ENCODE results near the gene CIPC.

The CIPC gene

DNA sequence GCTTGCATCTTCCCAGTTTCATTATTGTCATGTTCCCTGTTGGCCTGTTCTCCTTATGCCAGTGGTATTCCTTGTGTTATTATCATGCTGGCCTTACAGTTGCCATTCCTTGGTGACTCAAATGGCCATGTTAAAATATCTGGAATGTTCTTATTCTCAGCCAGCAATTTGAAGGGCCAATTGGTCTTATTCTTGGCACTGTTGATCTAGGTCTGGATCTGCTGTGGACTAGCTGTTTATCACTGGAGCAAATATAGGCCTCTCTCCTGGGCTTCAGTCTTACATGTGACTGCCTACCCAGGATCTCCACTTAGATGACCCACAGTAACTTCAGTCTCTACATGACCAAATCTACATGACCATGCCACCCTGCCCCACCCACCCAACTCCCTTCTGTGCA lies 5.4 kb downstream of the CIPC start:
- no peak overlapping the region for H3K4ac ChIP-seq (ENCODE audit: low read depth in 1 of 2, low read length in 2 of 2)
- peaks cover 28% of the 10 kb centered on the region for H3K79me1 ChIP-seq (replicated peaks; ENCODE audit: low read length, poor library complexity, severe bottlenecking)
- H3K9ac ChIP-seq (ENCODE audit: low read length): no peak overlapping the region
- no peaks in the 10 kb centered on the region for H3K9me3 ChIP-seq (ENCODE audit: control insufficient read depth, low read length)
- H3K4me3 ChIP-seq (ENCODE audit: insufficient read depth in 1 of 2, low read depth in 1 of 2, low read length in 2 of 2): no peak overlapping the region
- no peak overlapping the region for H2AK5ac ChIP-seq (ENCODE audit: low read length, severe bottlenecking)
- H3K27me3 ChIP-seq (ENCODE audit: control insufficient read depth in 1 of 2, insufficient read depth in 1 of 2, low read length in 2 of 2): no peaks in the 10 kb centered on the region
- H3K18ac ChIP-seq (ENCODE audit: low read depth in 1 of 2, low read length in 2 of 2): no peak overlapping the region
- H3K27ac ChIP-seq (ENCODE audit: low read length, poor library complexity, severe bottlenecking): no peak overlapping the region
- peaks cover 0 to 29% of the 10 kb centered on the region in 2 experiments for H3K36me3 ChIP-seq (ENCODE audit: control insufficient read depth in 1 of 2, insufficient read depth in 2 of 2, low read depth in 1 of 2, low read length in 2 of 2)
- no peak overlapping the region for H2AFZ ChIP-seq (ENCODE audit: low read depth, low read length)
- no peak overlapping the region for H3K4me2 ChIP-seq (ENCODE audit: low read length, poor library complexity, severe bottlenecking)
- H3K14ac ChIP-seq (ENCODE audit: low read length in 2 of 2): no peak overlapping the region
- no peak overlapping the region for H2BK12ac ChIP-seq (ENCODE audit: low read length in 2 of 2)
- H3K4me1 ChIP-seq (ENCODE audit: control insufficient read depth, insufficient read depth, low read depth, low read length): peaks cover 5% of the 10 kb centered on the region
- H2BK120ac ChIP-seq (ENCODE audit: low read depth, low read length): no peak overlapping the region
- DNase-seq: no peak
- H3K23ac ChIP-seq (ENCODE audit: low read length in 2 of 2): no peak overlapping the region
- H4K91ac ChIP-seq (ENCODE audit: low read length): no peak overlapping the region
- H4K8ac ChIP-seq (ENCODE audit: low read length): no peak overlapping the region
- no peak overlapping the region for H2BK15ac ChIP-seq (ENCODE audit: low read depth, poor library complexity, severe bottlenecking)
- no peak overlapping the region for H2BK5ac ChIP-seq (ENCODE audit: low read depth, low read length, poor library complexity, severe bottlenecking)

DNA sequence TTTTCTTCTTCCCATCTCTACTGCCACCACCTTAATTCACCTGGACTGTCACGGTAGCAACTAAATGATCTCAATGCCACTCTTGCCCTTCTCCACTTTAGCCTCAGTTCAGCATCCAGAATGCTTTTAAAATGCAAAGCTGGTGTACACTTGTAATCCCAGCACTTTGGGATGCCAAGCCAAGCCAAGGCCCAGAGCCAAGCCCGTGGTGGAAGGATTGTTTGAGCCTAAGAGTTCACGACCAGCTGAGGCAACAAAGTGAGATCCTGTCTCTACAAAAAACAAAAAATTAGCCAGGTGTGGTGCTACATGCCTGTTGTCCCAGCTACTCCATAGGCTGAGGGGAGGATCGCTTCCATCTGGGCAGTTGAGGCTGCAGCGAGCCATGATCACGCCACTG lies 5.9 kb downstream of the CIPC start:
- H3K4me2 ChIP-seq (ENCODE audit: low read length, poor library complexity, severe bottlenecking): no peak overlapping the region
- H3K4me3 ChIP-seq (ENCODE audit: insufficient read depth in 1 of 2, low read depth in 1 of 2, low read length in 2 of 2): no peak overlapping the region
- H2BK120ac ChIP-seq (ENCODE audit: low read depth, low read length): no peak overlapping the region
- H3K36me3 ChIP-seq (ENCODE audit: control insufficient read depth in 1 of 2, insufficient read depth in 2 of 2, low read depth in 1 of 2, low read length in 2 of 2): peaks cover 0 to 31% of the 10 kb centered on the region in 2 experiments
- H3K4me1 ChIP-seq (ENCODE audit: control insufficient read depth, insufficient read depth, low read depth, low read length): peaks cover 1% of the 10 kb centered on the region
- H3K9ac ChIP-seq (ENCODE audit: low read length): no peak overlapping the region
- H3K4ac ChIP-seq (ENCODE audit: low read depth in 1 of 2, low read length in 2 of 2): no peak overlapping the region
- no peak overlapping the region for H2AFZ ChIP-seq (ENCODE audit: low read depth, low read length)
- peaks cover 26% of the 10 kb centered on the region for H3K79me1 ChIP-seq (replicated peaks; ENCODE audit: low read length, poor library complexity, severe bottlenecking)
- no peak overlapping the region for H4K91ac ChIP-seq (ENCODE audit: low read length)
- H3K27me3 ChIP-seq (ENCODE audit: control insufficient read depth in 1 of 2, insufficient read depth in 1 of 2, low read length in 2 of 2): no peaks in the 10 kb centered on the region
- over 99% methylated on average over 6 of the region's 6 CpGs for WGBS
- no peak overlapping the region for H2BK5ac ChIP-seq (ENCODE audit: low read depth, low read length, poor library complexity, severe bottlenecking)
- no peak overlapping the region for H3K27ac ChIP-seq (ENCODE audit: low read length, poor library complexity, severe bottlenecking)
- H4K8ac ChIP-seq (ENCODE audit: low read length): no peak overlapping the region
- H2AK5ac ChIP-seq (ENCODE audit: low read length, severe bottlenecking): no peak overlapping the region
- no peak for DNase-seq
- H3K9me3 ChIP-seq (ENCODE audit: control insufficient read depth, low read length): no peaks in the 10 kb centered on the region
- no peak overlapping the region for H3K18ac ChIP-seq (ENCODE audit: low read depth in 1 of 2, low read length in 2 of 2)
- H3K14ac ChIP-seq (ENCODE audit: low read length in 2 of 2): no peak overlapping the region
- H2BK12ac ChIP-seq (ENCODE audit: low read length in 2 of 2): no peak overlapping the region
- no peak overlapping the region for H3K23ac ChIP-seq (ENCODE audit: low read length in 2 of 2)
- no peak overlapping the region for H2BK15ac ChIP-seq (ENCODE audit: low read depth, poor library complexity, severe bottlenecking)

DNA sequence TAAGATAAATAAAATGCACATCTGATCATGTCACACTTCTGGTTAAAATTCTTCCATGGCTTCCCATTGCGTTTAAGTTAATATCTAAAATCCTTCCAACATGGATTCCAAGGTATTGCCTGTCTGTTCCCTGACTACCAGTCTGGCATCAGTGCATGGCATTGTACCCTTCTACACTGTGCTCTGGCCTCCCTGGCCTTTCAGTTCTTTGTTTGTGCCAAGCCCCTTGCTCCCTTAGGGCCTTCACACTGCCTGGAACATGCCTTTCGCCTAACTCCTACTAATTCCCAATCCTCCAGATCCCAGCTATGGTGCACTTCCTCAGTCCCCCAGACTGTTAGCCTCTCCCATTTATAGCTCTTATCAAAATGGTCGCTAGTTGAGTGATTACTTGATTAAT lies 6.3 kb downstream of the CIPC start:
- WGBS: 95% methylated on average over 3 of the region's 3 CpGs
- H3K9ac ChIP-seq (ENCODE audit: low read length): no peak overlapping the region

DNA sequence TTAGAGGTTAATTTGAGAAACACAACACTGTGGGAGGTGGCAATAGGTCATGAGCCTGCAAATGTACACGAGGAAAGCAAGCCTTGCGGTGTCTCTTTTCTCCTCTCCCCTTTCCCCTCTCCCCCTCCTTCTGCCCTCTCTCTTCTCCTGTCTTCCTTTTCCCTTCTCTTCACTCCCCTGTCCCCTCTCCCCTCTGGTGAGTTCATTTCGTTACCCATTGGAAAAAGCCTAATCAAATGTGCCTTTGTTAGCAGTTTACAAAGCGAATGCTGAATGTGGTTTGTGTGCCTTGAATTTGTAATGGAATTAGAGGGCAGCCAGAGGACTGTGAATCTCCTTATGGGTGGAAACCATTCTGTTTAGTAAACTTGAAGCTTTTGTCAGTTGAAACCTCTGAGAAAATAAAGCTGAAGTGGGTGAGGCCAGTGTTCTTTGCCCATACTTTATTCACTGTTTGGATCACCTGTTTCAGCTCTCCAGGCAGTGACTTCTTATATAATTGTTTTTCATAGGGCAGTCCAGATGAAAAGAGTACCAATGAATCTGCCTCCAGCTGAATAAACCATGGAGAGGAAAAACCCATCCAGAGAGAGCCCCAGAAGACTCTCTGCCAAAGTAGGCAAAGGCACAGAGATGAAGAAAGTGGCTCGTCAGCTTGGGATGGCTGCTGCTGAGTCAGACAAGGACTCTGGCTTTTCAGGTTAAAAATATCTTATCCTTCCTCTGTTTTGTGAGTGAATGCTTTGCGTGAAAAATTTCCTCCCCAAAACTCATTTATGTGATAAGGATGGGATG lies 7.3 kb downstream of the CIPC start:
- 70% methylated on average over 5 of the region's 6 CpGs for WGBS
- Histone ChIP-seq H3K4me3 (ENCODE audit: insufficient read depth in 1 of 2, low read depth in 1 of 2, low read length in 2 of 2) (no peak overlapping the region), H3K23ac (ENCODE audit: low read length in 2 of 2) (no peak overlapping the region), H2BK5ac (ENCODE audit: low read depth, low read length, poor library complexity, severe bottlenecking) (no peak overlapping the region), H3K9ac (ENCODE audit: low read length) (no peak overlapping the region), H2BK120ac (ENCODE audit: low read depth, low read length) (no peak overlapping the region), H4K8ac (ENCODE audit: low read length) (no peak overlapping the region), H3K79me1 (replicated peaks; ENCODE audit: low read length, poor library complexity, severe bottlenecking) (peaks cover 25% of the 10 kb centered on the region), H3K18ac (ENCODE audit: low read depth in 1 of 2, low read length in 2 of 2) (no peak overlapping the region), H3K9me3 (ENCODE audit: control insufficient read depth, low read length) (no peaks in the 10 kb centered on the region), H2BK12ac (ENCODE audit: low read length in 2 of 2) (no peak overlapping the region), H3K4me2 (ENCODE audit: low read length, poor library complexity, severe bottlenecking) (no peak overlapping the region), H3K4me1 (ENCODE audit: control insufficient read depth, insufficient read depth, low read depth, low read length) (no peaks in the 10 kb centered on the region), H2AK5ac (ENCODE audit: low read length, severe bottlenecking) (no peak overlapping the region), H4K91ac (ENCODE audit: low read length) (no peak overlapping the region), H3K4ac (ENCODE audit: low read depth in 1 of 2, low read length in 2 of 2) (no peak overlapping the region), H3K27me3 (ENCODE audit: control insufficient read depth in 1 of 2, insufficient read depth in 1 of 2, low read length in 2 of 2) (no peaks in the 10 kb centered on the region), H3K27ac (ENCODE audit: low read length, poor library complexity, severe bottlenecking) (no peak overlapping the region), H3K36me3 (ENCODE audit: control insufficient read depth in 1 of 2, insufficient read depth in 2 of 2, low read depth in 1 of 2, low read length in 2 of 2) (peaks cover 3 to 44% of the 10 kb centered on the region in 2 experiments), H2AFZ (ENCODE audit: low read depth, low read length) (no peak overlapping the region), H2BK15ac (ENCODE audit: low read depth, poor library complexity, severe bottlenecking) (no peak overlapping the region), H3K14ac (ENCODE audit: low read length in 2 of 2) (no peak overlapping the region)
- DNase-seq: no peak

More for the DNA sequence above, 6.3 kb downstream of the CIPC start:
- Histone ChIP-seq H4K91ac (ENCODE audit: low read length) (no peak overlapping the region), H2BK120ac (ENCODE audit: low read depth, low read length) (no peak overlapping the region), H3K4me1 (ENCODE audit: control insufficient read depth, insufficient read depth, low read depth, low read length) (no peaks in the 10 kb centered on the region), H2BK12ac (ENCODE audit: low read length in 2 of 2) (no peak overlapping the region), H3K9me3 (ENCODE audit: control insufficient read depth, low read length) (no peaks in the 10 kb centered on the region), H4K8ac (ENCODE audit: low read length) (no peak overlapping the region), H3K27me3 (ENCODE audit: control insufficient read depth in 1 of 2, insufficient read depth in 1 of 2, low read length in 2 of 2) (no peaks in the 10 kb centered on the region), H3K18ac (ENCODE audit: low read depth in 1 of 2, low read length in 2 of 2) (no peak overlapping the region), H2AFZ (ENCODE audit: low read depth, low read length) (no peak overlapping the region), H3K4me2 (ENCODE audit: low read length, poor library complexity, severe bottlenecking) (no peak overlapping the region), H3K36me3 (ENCODE audit: control insufficient read depth in 1 of 2, insufficient read depth in 2 of 2, low read depth in 1 of 2, low read length in 2 of 2) (peaks cover 0 to 35% of the 10 kb centered on the region in 2 experiments), H2BK5ac (ENCODE audit: low read depth, low read length, poor library complexity, severe bottlenecking) (no peak overlapping the region), H3K14ac (ENCODE audit: low read length in 2 of 2) (no peak overlapping the region), H3K79me1 (replicated peaks; ENCODE audit: low read length, poor library complexity, severe bottlenecking) (peaks cover 25% of the 10 kb centered on the region), H2BK15ac (ENCODE audit: low read depth, poor library complexity, severe bottlenecking) (no peak overlapping the region), H3K4me3 (ENCODE audit: insufficient read depth in 1 of 2, low read depth in 1 of 2, low read length in 2 of 2) (no peak overlapping the region), H3K4ac (ENCODE audit: low read depth in 1 of 2, low read length in 2 of 2) (no peak overlapping the region), H2AK5ac (ENCODE audit: low read length, severe bottlenecking) (no peak overlapping the region), H3K27ac (ENCODE audit: low read length, poor library complexity, severe bottlenecking) (no peak overlapping the region), H3K23ac (ENCODE audit: low read length in 2 of 2) (no peak overlapping the region)
- DNase-seq: no peak
